ENCODE data around the gene GPC5. TPM values are rescaled to one million over a fixed set of nuclear protein-coding genes. Genes with fewer than 3 reads are reported as not detected.

GPC5 gene
- total and polyA plus RNA-seq, 2 of the 13 experiments (the other 11 are each of a cell fraction or from before 2014, with no cell fraction given): 0.02 to 0.07 TPM

DNA sequence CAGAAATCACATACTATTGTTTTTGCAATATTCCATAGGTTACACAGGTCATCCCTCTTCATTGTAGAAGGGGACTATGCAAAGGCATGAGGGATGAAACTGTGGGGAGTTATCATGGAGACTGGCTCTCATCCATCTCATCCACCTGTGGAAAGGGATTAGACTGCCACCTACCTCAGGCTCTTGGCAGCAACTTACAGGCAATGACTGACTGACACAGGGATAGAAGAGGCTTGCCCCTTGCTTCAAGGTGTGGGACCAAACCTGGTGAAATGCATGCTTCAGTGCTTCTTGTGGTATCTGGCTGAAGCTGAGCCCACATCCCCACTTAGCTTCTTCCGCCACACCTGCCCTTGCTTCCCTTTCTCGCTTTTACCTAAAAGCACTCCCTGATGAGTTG lies 341.3 kb downstream of the GPC5 start:
- TF ChIP-seq, protein P1, sequence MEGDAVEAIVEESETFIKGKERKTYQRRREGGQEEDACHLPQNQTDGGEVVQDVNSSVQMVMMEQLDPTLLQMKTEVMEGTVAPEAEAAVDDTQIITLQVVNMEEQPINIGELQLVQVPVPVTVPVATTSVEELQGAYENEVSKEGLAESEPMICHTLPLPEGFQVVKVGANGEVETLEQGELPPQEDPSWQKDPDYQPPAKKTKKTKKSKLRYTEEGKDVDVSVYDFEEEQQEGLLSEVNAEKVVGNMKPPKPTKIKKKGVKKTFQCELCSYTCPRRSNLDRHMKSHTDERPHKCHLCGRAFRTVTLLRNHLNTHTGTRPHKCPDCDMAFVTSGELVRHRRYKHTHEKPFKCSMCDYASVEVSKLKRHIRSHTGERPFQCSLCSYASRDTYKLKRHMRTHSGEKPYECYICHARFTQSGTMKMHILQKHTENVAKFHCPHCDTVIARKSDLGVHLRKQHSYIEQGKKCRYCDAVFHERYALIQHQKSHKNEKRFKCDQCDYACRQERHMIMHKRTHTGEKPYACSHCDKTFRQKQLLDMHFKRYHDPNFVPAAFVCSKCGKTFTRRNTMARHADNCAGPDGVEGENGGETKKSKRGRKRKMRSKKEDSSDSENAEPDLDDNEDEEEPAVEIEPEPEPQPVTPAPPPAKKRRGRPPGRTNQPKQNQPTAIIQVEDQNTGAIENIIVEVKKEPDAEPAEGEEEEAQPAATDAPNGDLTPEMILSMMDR (CRISPR knock-in tag; IDR thresholded peaks at IDR 0.05): 0 out of 2 replicates have a peak, but pooled peaks have one; percentile 20
- TF ChIP-seq ZFP36L2 (CRISPR knock-in tag; IDR thresholded peaks at IDR 0.05) (no peak), ZNF891 (CRISPR knock-in tag; IDR thresholded peaks at IDR 0.05) (no peak), ZNF839 (CRISPR knock-in tag; IDR thresholded peaks at IDR 0.05; ENCODE audit: borderline replicate concordance) (no peak), FLYWCH1 (CRISPR knock-in tag; IDR thresholded peaks at IDR 0.05) (no peak), IKZF1 (IDR thresholded peaks at IDR 0.05) (no peak), TRIM24 (CRISPR knock-in tag; IDR thresholded peaks at IDR 0.05) (no peak)
- TF ChIP-seq, protein P2, sequence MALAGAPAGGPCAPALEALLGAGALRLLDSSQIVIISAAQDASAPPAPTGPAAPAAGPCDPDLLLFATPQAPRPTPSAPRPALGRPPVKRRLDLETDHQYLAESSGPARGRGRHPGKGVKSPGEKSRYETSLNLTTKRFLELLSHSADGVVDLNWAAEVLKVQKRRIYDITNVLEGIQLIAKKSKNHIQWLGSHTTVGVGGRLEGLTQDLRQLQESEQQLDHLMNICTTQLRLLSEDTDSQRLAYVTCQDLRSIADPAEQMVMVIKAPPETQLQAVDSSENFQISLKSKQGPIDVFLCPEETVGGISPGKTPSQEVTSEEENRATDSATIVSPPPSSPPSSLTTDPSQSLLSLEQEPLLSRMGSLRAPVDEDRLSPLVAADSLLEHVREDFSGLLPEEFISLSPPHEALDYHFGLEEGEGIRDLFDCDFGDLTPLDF (CRISPR knock-in tag; IDR thresholded peaks at IDR 0.05): no peak
- no peaks in the 10 kb centered on the region for H3K4me1 ChIP-seq (ENCODE audit: insufficient read depth, low read length)
- H3K79me2 ChIP-seq (ENCODE audit: insufficient read depth, low read length): no peaks in the 10 kb centered on the region
- no peak overlapping the region for H3K9ac ChIP-seq (ENCODE audit: insufficient read depth, low read depth, low read length)
- no peak overlapping the region for H3K4me3 ChIP-seq (replicated peaks in 1 of 3; ENCODE audit: insufficient read depth in 1 of 3, low read depth in 2 of 3, low read length in 3 of 3)
- 21% methylated on average over 2 of the region's 2 CpGs for WGBS (ENCODE audit: low lambda C conversion rate)
- ATAC-seq: peak; percentile 59
- no peak for FAIRE-seq
- no peaks in the 10 kb centered on the region for H3K9me3 ChIP-seq (ENCODE audit: low read length)
- no peaks in the 10 kb centered on the region for H3K36me3 ChIP-seq (replicated peaks in 1 of 2; ENCODE audit: control insufficient read depth in 1 of 2, insufficient read depth in 2 of 2, low read length in 2 of 2)
- H3K4me2 ChIP-seq (ENCODE audit: low read depth, low read length): no peak overlapping the region
- POLR2A ChIA-PET: no interaction called here
- intact Hi-C loops (cut with micrococcal nuclease; ENCODE audit: unreplicated experiment): no loop called here
- no peaks in the 10 kb centered on the region for H3K27me3 ChIP-seq (ENCODE audit: control insufficient read depth in 1 of 2, insufficient read depth in 2 of 2, low read length in 2 of 2)
- DNase-seq (ENCODE audit: low spot score): no peak
- no peak overlapping the region for H3K27ac ChIP-seq (ENCODE audit: extremely low read length, insufficient read depth, low read length)
- BruUV-seq (replicated peaks): no TSS peak
- no peak overlapping the region for H2AFZ ChIP-seq (ENCODE audit: low read length)
- no peaks in the 10 kb centered on the region for H4K20me1 ChIP-seq (ENCODE audit: insufficient read depth, low read length)
- CTCF ChIA-PET (ENCODE audit: low intra/inter-chr PET ratio, low total read pairs): no interaction called here
- in situ Hi-C loops (cut with HindIII; ENCODE audit: extremely low pct_ligation_motif_present, low pct_unique_long_range_greater_than_20kb): no loop called here

All from HepG2 (cell line).